ENCODE data around the gene CALR.

DNA sequence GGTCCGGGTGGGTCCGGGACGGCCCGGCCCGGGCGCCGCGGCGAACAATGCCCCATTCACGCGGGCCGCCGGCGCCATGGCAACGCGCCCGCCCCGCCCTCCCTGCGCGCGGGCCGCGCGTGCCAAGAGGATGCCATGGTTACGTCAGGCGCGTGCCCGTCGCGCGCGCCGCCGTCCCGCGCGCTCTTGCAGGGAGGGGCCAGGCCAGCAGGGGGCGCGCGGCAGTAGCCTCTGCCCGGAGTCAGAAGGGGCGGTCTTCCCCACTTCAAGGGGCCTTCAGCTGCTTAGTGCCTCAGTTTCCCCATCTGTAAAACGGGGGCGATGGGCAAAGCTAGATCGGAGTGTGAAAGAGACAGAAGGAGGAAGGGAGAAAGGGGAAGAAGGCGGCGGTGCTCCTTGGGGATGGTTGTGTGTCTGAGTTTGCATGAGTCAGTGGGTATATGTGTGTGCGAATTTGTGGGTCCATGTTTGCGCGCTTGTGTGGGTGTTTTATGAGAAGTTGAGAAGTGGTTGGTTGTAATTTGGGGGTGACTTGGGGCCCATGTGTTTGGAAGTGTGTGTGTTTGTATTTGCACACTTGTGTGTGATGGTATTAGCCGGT, 45.2 kb downstream of the CALR start:
- TF ChIP-seq EZH2 (IDR thresholded peaks at IDR 0.05; ENCODE audit: insufficient read depth, poor library complexity, severe bottlenecking), result no peak
- TF ChIP-seq EZH2phosphoT487 (IDR thresholded peaks at IDR 0.05; ENCODE audit: insufficient read depth, low read depth), result no peak
